Large intestine (tissue), 3 donors: Measurements from ENCODE around the gene AIPL1. TPM values are rescaled to one million over a fixed set of nuclear protein-coding genes. Genes with fewer than 3 reads are reported as not detected.

Experiments used
- DNase-seq, 2 donors: peaks; one replicate each; pipeline versions ENCODE4 v3.0.0 to v3.0.0-alpha.2; 2013
- H3K27ac ChIP-seq: one replicate; pipeline ENCODE4 v1.5.1; 2013; ENCODE audit warnings: low read length
- H3K27me3 ChIP-seq: 2 replicates; pipeline ENCODE4 v1.6.1; 2013; ENCODE audit warnings: low read length; ENCODE audit not compliant: control insufficient read depth, insufficient read depth
- H3K36me3 ChIP-seq: 2 replicates; pipeline ENCODE4 v1.6.1; 2013; ENCODE audit warnings: low read length; ENCODE audit not compliant: control insufficient read depth, insufficient read depth
- H3K4me1 ChIP-seq: one replicate; pipeline ENCODE4 v1.6.1; 2013; ENCODE audit warnings: low read length; ENCODE audit not compliant: control insufficient read depth, insufficient read depth
- H3K4me3 ChIP-seq: one replicate; pipeline ENCODE4 v1.5.1; 2013; ENCODE audit warnings: low read length
- H3K9me3 ChIP-seq: one replicate; pipeline ENCODE4 v1.6.1; 2013; ENCODE audit warnings: mild to moderate bottlenecking, low read depth, low read length, moderate library complexity; ENCODE audit not compliant: control insufficient read depth
- WGBS: methylation state at CpG from one replicate; pipeline ENCODE4 v1.1.5; 2013; ENCODE audit warnings: low lambda C conversion rate; ENCODE audit not compliant: insufficient coverage; 5-methylcytosine and 5-hydroxymethylcytosine counted together
- polyA plus RNA-seq: library from polyadenylated mRNA; unstranded; fragments of 120-200 nt; gene quantifications from one replicate; pipeline ENCODE4 v1.2.1, GENCODE V29; 2013

Gene AIPL1
- polyA plus RNA-seq, 1 donor = not detected

- Histone ChIP-seq H3K36me3 (no peaks in the 10 kb centered on the region), H3K9me3 (no peaks in the 10 kb centered on the region), H3K4me3 (no peak overlapping the region), H3K4me1 (peaks cover 6% of the 10 kb centered on the region), H3K27me3 (no peaks in the 10 kb centered on the region), H3K27ac (no peak overlapping the region)
- DNase-seq = no peak
- WGBS = no CpG with 5 or more reads among the region's 4 CpGs
Measured at GRCh38 chr17:6475411-6475810, 40.5 kb upstream of the AIPL1 start.

GRCh38 chr17:6474906-6475305 is 40.0 kb upstream of the AIPL1 start:
- Histone ChIP-seq H3K36me3 (no peaks in the 10 kb centered on the region), H3K27me3 (no peaks in the 10 kb centered on the region), H3K9me3 (no peaks in the 10 kb centered on the region), H3K4me1 (peaks cover 6% of the 10 kb centered on the region), H3K27ac (no peak overlapping the region), H3K4me3 (no peak overlapping the region)
- WGBS = no CpG with 5 or more reads among the region's 7 CpGs
- DNase-seq = no peak

- Histone ChIP-seq H3K27ac (no peak overlapping the region), H3K36me3 (no peaks in the 10 kb centered on the region), H3K27me3 (no peaks in the 10 kb centered on the region), H3K9me3 (no peaks in the 10 kb centered on the region), H3K4me3 (no peak overlapping the region), H3K4me1 (peaks cover 6% of the 10 kb centered on the region)
- no peak for DNase-seq
- WGBS = no CpG with 5 or more reads among the region's 22 CpGs
Measured at GRCh38 chr17:6474376-6474775, 39.5 kb upstream of the AIPL1 start.

GRCh38 chr17:6473128-6473767 is 38.3 kb upstream of the AIPL1 start:
- Histone ChIP-seq H3K27me3 (no peaks in the 10 kb centered on the region), H3K4me3 (no peak overlapping the region), H3K36me3 (no peaks in the 10 kb centered on the region), H3K9me3 (no peaks in the 10 kb centered on the region), H3K27ac (no peak overlapping the region), H3K4me1 (peaks cover 6% of the 10 kb centered on the region)
- WGBS = 0% methylated on average over 1 of the region's 14 CpGs
- DNase-seq = peak; percentile 73 to 82

GRCh38 chr17:6472517-6472916 is 37.6 kb upstream of the AIPL1 start:
- no peak for DNase-seq
- H3K27ac ChIP-seq = no peak overlapping the region
- no peaks in the 10 kb centered on the region for H3K9me3 ChIP-seq
- no peak overlapping the region for H3K4me3 ChIP-seq
- H3K27me3 ChIP-seq = no peaks in the 10 kb centered on the region
- H3K4me1 ChIP-seq = peaks cover 6% of the 10 kb centered on the region
- no peaks in the 10 kb centered on the region for H3K36me3 ChIP-seq
- no CpG with 5 or more reads among the region's 10 CpGs for WGBS

- Histone ChIP-seq H3K36me3 (no peaks in the 10 kb centered on the region), H3K27me3 (no peaks in the 10 kb centered on the region), H3K27ac (no peak overlapping the region), H3K4me1 (peaks cover 6% of the 10 kb centered on the region), H3K4me3 (no peak overlapping the region), H3K9me3 (no peaks in the 10 kb centered on the region)
- DNase-seq = no peak
- no CpG with 5 or more reads among the region's 19 CpGs for WGBS
Measured at GRCh38 chr17:6471531-6472465, 36.9 kb upstream of the AIPL1 start.

- H3K9me3 ChIP-seq = no peaks in the 10 kb centered on the region
- peaks cover 6% of the 10 kb centered on the region for H3K4me1 ChIP-seq
- no peak overlapping the region for H3K27ac ChIP-seq
- DNase-seq = no peak
- no peaks in the 10 kb centered on the region for H3K27me3 ChIP-seq
- WGBS = no CpG with 5 or more reads among the region's 17 CpGs
- no peaks in the 10 kb centered on the region for H3K36me3 ChIP-seq
- H3K4me3 ChIP-seq = no peak overlapping the region
Measured at GRCh38 chr17:6470751-6471521, 36.0 kb upstream of the AIPL1 start.

- no peaks in the 10 kb centered on the region for H3K9me3 ChIP-seq
- no peak overlapping the region for H3K27ac ChIP-seq
- no peaks in the 10 kb centered on the region for H3K27me3 ChIP-seq
- no peaks in the 10 kb centered on the region for H3K36me3 ChIP-seq
- no peak overlapping the region for H3K4me3 ChIP-seq
- H3K4me1 ChIP-seq = peaks cover 6% of the 10 kb centered on the region
- DNase-seq = no peak
- WGBS = no CpG with 5 or more reads among the region's 24 CpGs
Measured at GRCh38 chr17:6470146-6470718, 35.3 kb upstream of the AIPL1 start.

- no peak for DNase-seq
- Histone ChIP-seq H3K27me3 (no peaks in the 10 kb centered on the region), H3K27ac (no peak overlapping the region), H3K4me3 (no peak overlapping the region), H3K9me3 (no peaks in the 10 kb centered on the region), H3K36me3 (no peaks in the 10 kb centered on the region), H3K4me1 (peaks cover 6% of the 10 kb centered on the region)
- no CpG with 5 or more reads among the region's 23 CpGs for WGBS
Measured at GRCh38 chr17:6468051-6468790, 33.3 kb upstream of the AIPL1 start.
